OCI-LY3 (cell line): ENCODE data around the gene DENND1A.

ENCODE experiments used
- CTCF ChIP-seq: fragments of 200-600, 300-600 bp; sonication (generic); IDR thresholded peaks from 2 replicates; pipeline ENCODE4 v1.5.1; 2014; ENCODE audit warnings: antibody characterized with exemption, low read length, low read depth
- EZH2phosphoT487 ChIP-seq: fragments of 200-600 bp; shearing (Covaris generic); IDR thresholded peaks from 2 replicates; pipeline ENCODE4 v1.6.1; 2018; ENCODE audit warnings: antibody characterized with exemption, mixed run types, low read depth

DNA sequence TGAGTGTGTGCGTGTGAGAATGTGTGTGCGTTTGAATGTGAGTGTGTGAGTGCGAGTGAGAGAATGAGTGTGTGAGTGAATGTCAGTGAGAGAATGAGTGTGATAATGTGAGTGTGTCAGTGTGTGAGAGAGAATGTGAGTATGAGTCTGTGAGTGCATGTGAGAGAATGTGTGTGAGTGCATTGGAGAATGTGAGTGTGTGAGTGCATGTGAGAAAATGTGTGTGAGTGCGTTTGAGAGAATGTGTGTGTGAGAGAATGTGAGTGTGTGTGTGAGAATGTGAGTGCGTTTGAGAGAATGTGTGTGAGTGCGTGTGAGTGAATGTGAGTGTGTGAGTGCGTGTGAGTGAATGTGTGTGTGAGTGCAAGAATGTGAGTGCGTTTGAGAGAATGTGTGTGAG, 42.7 kb upstream of the DENND1A start:
- TF ChIP-seq CTCF = no peak
- TF ChIP-seq EZH2phosphoT487 = no peak
